Keratinocyte (primary cell): ENCODE data around the gene SMARCA1. TPM values are rescaled to one million over a fixed set of nuclear protein-coding genes. Genes with fewer than 3 reads are reported as not detected.

Experiments used
- DNase-seq: peaks from one replicate; pipeline ENCODE4 v3.0.0-alpha.2; 2011; ENCODE audit warnings: low read depth, missing footprints, low spot score
- FAIRE-seq: peaks from 2 replicates; lab custom pipeline; 2011; peaks lifted over from hg19 to GRCh38; lab: Jason Lieb, UNC
- H2AFZ ChIP-seq: 2 replicates; pipeline ENCODE4 v1.6.0; 2012; ENCODE audit warnings: low read length, control low read depth, inconsistent platforms; ENCODE audit not compliant: control insufficient read depth
- H3K27ac ChIP-seq: 2 replicates; pipeline ENCODE4 v1.5.1; 2011; ENCODE audit warnings: low read length; ENCODE audit not compliant: control insufficient read depth, insufficient read depth
- H3K27me3 ChIP-seq: 3 replicates; pipeline ENCODE4 v1.6.0; 2011; ENCODE audit warnings: low read length; ENCODE audit not compliant: control insufficient read depth, insufficient read depth; ENCODE audit errors: extremely low read depth
- H3K36me3 ChIP-seq, 2 experiments: 2 replicates in 1 of 2; 3 replicates in 1 of 2; pipeline ENCODE4 v1.5.1; 2011; ENCODE audit warnings: low read length in 2 of 2, mild to moderate bottlenecking in 1 of 2; ENCODE audit not compliant: control insufficient read depth in 2 of 2, insufficient read depth in 2 of 2; ENCODE audit errors: extremely low read depth in 1 of 2
- H3K4me1 ChIP-seq: 3 replicates; pipeline ENCODE4 v1.5.1; 2011; ENCODE audit warnings: low read length; ENCODE audit not compliant: control insufficient read depth, insufficient read depth; ENCODE audit errors: extremely low read depth
- H3K4me2 ChIP-seq: 3 replicates; pipeline ENCODE4 v1.6.0; 2011; ENCODE audit warnings: low read depth, low read length; ENCODE audit not compliant: control insufficient read depth, insufficient read depth; ENCODE audit errors: extremely low read depth
- H3K4me3 ChIP-seq, 3 experiments: fragments of 200-600 bp in 1 of 3; sonication (generic) in 1 of 3; 2 replicates in 2 of 3; 3 replicates in 1 of 3; pipeline ENCODE4 v1.5.1; 2011 to 2016; ENCODE audit warnings: low read length in 3 of 3, mild to moderate bottlenecking in 3 of 3, control low read depth in 2 of 3, inconsistent platforms in 1 of 3, low read depth in 1 of 3, mixed read lengths in 1 of 3, mixed run types in 1 of 3, moderate library complexity in 1 of 3; ENCODE audit not compliant: control insufficient read depth in 2 of 3, insufficient read depth in 2 of 3; ENCODE audit errors: extremely low read depth in 1 of 3
- H3K79me2 ChIP-seq: 2 replicates; pipeline ENCODE4 v1.6.0; 2012; ENCODE audit warnings: low read length; ENCODE audit not compliant: control insufficient read depth, insufficient read depth
- H3K9ac ChIP-seq: 3 replicates; pipeline ENCODE4 v1.6.0; 2011; ENCODE audit warnings: low read length; ENCODE audit not compliant: control insufficient read depth, insufficient read depth; ENCODE audit errors: extremely low read depth
- H3K9me1 ChIP-seq: 3 replicates; pipeline ENCODE4 v1.6.0; 2011; ENCODE audit warnings: low read length; ENCODE audit not compliant: control insufficient read depth, insufficient read depth; ENCODE audit errors: extremely low read depth
- H3K9me3 ChIP-seq: 2 replicates; pipeline ENCODE4 v1.5.1; 2012; ENCODE audit warnings: low read depth, low read length; ENCODE audit not compliant: control insufficient read depth
- H4K20me1 ChIP-seq: 3 replicates; pipeline ENCODE4 v1.6.0; 2011; ENCODE audit warnings: low read length; ENCODE audit not compliant: control insufficient read depth, insufficient read depth; ENCODE audit errors: extremely low read depth
- EZH2 ChIP-seq: IDR thresholded peaks from one replicate; pipeline ENCODE4 v1.6.1; 2012; ENCODE audit warnings: inconsistent platforms, mild to moderate bottlenecking, low read length, moderate library complexity
- dilution Hi-C: fragments of 300-500 bp; cut with MboI; formaldehyde crosslinking; loops from one replicate; pipeline ENCODE4 v1.7.0; 2020; ENCODE audit warnings: low sequenced_read_pairs; ENCODE audit not compliant: extremely low pct_ligation_motif_present
- polyA plus RNA-seq, 5 experiments: library from polyadenylated mRNA; depleted of rRNA in 3 of 5; stranded (reverse) in 3 of 5; stranded (forward) in 1 of 5; unstranded in 1 of 5; fragments of >200 nt; gene quantifications; 1 replicate in 1 of 5; 2 replicates in 3 of 5; 3 replicates in 1 of 5; pipeline versions ENCODE4 v1.2.1 to v1.2.3, GENCODE V29; 2011 to 2012; ENCODE audit warnings: missing spikeins in 2 of 5, low read depth in 1 of 5, low replicate concordance in 1 of 5
- TF ChIP-seq, protein P1 (sequence below), 3 experiments: IDR thresholded peaks in 1 of 3; conservative IDR thresholded peaks in 1 of 3; optimal IDR thresholded peaks in 1 of 3; 2 replicates in 2 of 3; 3 replicates in 1 of 3; pipeline versions ENCODE3 to v1.5.1; 2011; ENCODE audit warnings: low read length in 3 of 3, mild to moderate bottlenecking in 3 of 3, moderate library complexity in 2 of 3, control low read depth in 1 of 3, inconsistent platforms in 1 of 3; ENCODE audit not compliant: insufficient read depth in 2 of 3; ENCODE audit errors: extremely low read depth in 1 of 3

Gene SMARCA1
- polyA plus RNA-seq, 1 donor (not counting 4 experiments of a cell fraction or from before 2014, with no cell fraction given): 21.6 TPM

DNA sequence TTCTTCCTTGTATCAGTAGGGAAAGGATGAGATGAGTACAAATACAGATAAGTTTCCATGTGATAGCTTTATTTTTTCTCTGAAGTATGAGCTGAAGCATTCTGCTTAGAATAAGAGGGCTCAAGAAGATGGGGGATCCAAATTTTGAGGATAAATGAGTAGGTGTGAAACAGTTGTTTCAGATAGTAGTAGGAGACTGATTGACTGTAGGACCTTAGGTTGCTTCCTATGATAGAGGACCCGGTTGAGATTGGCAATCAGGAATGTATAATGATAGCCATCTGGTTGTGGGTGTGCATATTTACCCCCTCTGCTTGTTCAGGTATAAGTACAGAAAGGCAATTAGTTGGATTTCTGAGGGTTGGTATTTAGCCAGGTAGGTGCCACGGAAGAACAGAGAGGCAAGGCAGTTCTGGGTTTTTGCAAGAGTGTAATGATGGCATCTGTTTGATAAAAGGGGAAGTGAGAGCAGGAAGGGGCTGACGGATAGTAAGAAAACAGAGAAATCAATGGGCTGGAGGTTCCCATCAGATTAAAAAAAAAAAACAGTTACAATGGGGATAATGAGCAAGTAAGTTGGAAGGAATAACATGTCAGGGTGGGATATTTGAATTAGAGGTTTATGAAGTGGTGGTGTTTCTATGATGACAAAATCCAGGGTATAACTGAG, 30.5 kb upstream of the SMARCA1 start:
- dilution Hi-C loops: no loop called here

DNA sequence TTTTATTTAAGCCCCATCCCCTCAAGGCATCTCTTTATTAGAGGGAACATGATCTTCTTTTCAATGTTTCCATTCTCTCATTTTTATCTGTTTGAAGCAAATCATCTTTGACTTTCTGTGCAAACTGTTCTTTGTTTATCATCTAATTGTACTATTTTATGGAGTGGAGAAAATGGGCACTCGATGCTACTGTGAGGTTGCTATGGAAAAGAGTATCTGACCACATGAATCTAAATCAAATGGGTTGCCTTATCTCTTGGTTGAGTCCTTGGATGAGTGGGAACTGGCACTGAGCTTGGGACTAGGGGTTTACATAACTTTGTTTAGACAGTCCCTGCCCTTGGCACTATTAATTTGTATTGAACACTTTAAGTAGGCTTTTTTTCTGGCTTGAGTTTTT, 25.8 kb upstream of the SMARCA1 start:
- Histone ChIP-seq H3K4me2 (no peak overlapping the region), H3K27me3 (no peaks in the 10 kb centered on the region), H3K4me1 (no peaks in the 10 kb centered on the region), H3K27ac (no peak overlapping the region), H3K9me3 (no peaks in the 10 kb centered on the region), H4K20me1 (no peaks in the 10 kb centered on the region), H3K4me3 (no peak overlapping the region), H3K36me3 (no peaks in the 10 kb centered on the region), H3K9ac (no peak overlapping the region), H3K79me2 (no peaks in the 10 kb centered on the region), H2AFZ (no peak overlapping the region), H3K9me1 (no peaks in the 10 kb centered on the region)
- FAIRE-seq (no peak), DNase-seq (no peak)
- TF ChIP-seq, protein P1, sequence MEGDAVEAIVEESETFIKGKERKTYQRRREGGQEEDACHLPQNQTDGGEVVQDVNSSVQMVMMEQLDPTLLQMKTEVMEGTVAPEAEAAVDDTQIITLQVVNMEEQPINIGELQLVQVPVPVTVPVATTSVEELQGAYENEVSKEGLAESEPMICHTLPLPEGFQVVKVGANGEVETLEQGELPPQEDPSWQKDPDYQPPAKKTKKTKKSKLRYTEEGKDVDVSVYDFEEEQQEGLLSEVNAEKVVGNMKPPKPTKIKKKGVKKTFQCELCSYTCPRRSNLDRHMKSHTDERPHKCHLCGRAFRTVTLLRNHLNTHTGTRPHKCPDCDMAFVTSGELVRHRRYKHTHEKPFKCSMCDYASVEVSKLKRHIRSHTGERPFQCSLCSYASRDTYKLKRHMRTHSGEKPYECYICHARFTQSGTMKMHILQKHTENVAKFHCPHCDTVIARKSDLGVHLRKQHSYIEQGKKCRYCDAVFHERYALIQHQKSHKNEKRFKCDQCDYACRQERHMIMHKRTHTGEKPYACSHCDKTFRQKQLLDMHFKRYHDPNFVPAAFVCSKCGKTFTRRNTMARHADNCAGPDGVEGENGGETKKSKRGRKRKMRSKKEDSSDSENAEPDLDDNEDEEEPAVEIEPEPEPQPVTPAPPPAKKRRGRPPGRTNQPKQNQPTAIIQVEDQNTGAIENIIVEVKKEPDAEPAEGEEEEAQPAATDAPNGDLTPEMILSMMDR (optimal IDR thresholded peaks at IDR 0.05 in 1 of 3, IDR thresholded peaks at IDR 0.05 in 1 of 3, conservative IDR thresholded peaks at IDR 0.05 in 1 of 3; ENCODE audit: extremely low read depth in 1 of 3, insufficient read depth in 2 of 3, low read length in 3 of 3): no peak
- dilution Hi-C loops: no loop called here

More for the DNA sequence above, 30.5 kb upstream of the SMARCA1 start:
- Histone ChIP-seq H3K27me3 (no peaks in the 10 kb centered on the region), H3K4me1 (no peaks in the 10 kb centered on the region), H3K4me3 (no peak overlapping the region), H3K9ac (no peak overlapping the region), H3K36me3 (no peaks in the 10 kb centered on the region), H3K27ac (no peak overlapping the region), H3K4me2 (no peak overlapping the region), H2AFZ (no peak overlapping the region), H3K79me2 (no peaks in the 10 kb centered on the region), H4K20me1 (no peaks in the 10 kb centered on the region), H3K9me1 (no peaks in the 10 kb centered on the region), H3K9me3 (no peaks in the 10 kb centered on the region)
- no peak for TF ChIP-seq EZH2
- no peak for FAIRE-seq
- DNase-seq: no peak

DNA sequence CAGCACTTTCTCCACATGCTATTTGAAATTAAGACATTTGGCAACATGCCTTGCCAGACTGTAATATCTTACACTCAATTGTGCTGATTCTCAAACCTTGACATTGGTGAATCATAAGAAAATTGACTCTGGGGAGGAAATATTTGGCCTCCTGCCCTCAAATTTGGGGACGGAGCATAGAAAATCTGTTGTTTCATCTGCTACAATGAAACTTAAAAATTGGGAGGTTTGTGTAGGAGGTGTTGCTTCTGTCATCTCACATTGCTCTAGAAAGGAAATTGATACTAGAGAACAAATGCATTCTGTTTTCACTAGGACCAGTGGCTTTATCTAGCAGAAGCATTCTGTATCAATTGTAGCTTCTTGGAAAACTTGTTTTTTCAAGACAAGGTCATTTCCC, 22.1 kb upstream of the SMARCA1 start:
- Histone ChIP-seq H3K4me2 (no peak overlapping the region), H3K27me3 (no peaks in the 10 kb centered on the region), H3K79me2 (peaks cover 5% of the 10 kb centered on the region), H3K36me3 (no peaks in the 10 kb centered on the region), H4K20me1 (no peaks in the 10 kb centered on the region), H3K9me1 (no peaks in the 10 kb centered on the region), H3K9ac (no peak overlapping the region), H3K4me3 (no peak overlapping the region), H3K9me3 (no peaks in the 10 kb centered on the region), H3K27ac (no peak overlapping the region), H2AFZ (no peak overlapping the region), H3K4me1 (no peaks in the 10 kb centered on the region)
- DNase-seq: no peak
- TF ChIP-seq EZH2: no peak
- TF ChIP-seq, protein P1 (optimal IDR thresholded peaks at IDR 0.05 in 1 of 3, IDR thresholded peaks at IDR 0.05 in 1 of 3, conservative IDR thresholded peaks at IDR 0.05 in 1 of 3; ENCODE audit: extremely low read depth in 1 of 3, insufficient read depth in 2 of 3, low read length in 3 of 3): no peak
- no peak for FAIRE-seq
- dilution Hi-C loops: no loop called here
